Stimulated activated naive CD4-positive, alpha-beta T cell (primary cell): Measurements from ENCODE around the gene CYBRD1.

Source experiments
- DNase-seq, 6 experiments: peaks; one replicate each; lab custom pipeline; 2025; lab: John Stamatoyannopoulos, UW

CYBRD1 gene

DNA sequence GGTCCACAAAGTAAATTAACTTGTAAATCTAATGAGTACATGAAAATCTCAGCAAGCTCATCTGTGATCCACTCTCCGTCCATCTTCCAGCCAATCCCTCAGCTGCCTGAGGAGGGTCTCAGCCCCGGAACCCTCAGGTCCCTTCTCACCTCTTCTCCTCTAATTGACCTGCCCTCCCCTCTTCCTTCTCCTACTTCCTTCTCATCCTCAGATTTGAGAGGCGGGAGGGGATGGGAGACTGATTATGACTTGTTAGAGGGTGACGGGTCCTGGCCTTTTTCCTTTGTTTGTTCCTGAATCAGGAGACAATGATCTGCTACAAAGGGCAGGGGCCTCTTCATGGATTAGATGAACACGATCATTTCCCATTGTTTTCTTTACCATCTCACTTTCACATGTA lies 80.1 kb downstream of the CYBRD1 start:
- DNase-seq = no peak
